Neural cell (in vitro differentiated cells): ENCODE data around the gene AMH. TPM values are rescaled to one million over a fixed set of nuclear protein-coding genes. Genes with fewer than 3 reads are reported as not detected.

Experiments
- H2AFZ ChIP-seq: fragments of 200-600, 300-800 bp; sonication (generic), shearing (Covaris generic); 2 replicates; pipeline ENCODE4 v1.6.0; 2014; ENCODE audit warnings: low read depth, mild to moderate bottlenecking, antibody characterized with exemption, low read length, moderate library complexity
- H3F3A ChIP-seq: fragments of 200-600 bp; shearing (Covaris generic); 2 replicates; pipeline ENCODE4 v1.6.1; 2016; ENCODE audit warnings: mild to moderate bottlenecking, moderate library complexity, mixed read lengths, antibody characterized with exemption, low read length; ENCODE audit not compliant: insufficient read depth, poor library complexity, severe bottlenecking
- H3K27ac ChIP-seq: fragments of 200-600, 300-800 bp; sonication (generic), shearing (Covaris generic); 2 replicates; pipeline ENCODE4 v1.5.1; 2014; ENCODE audit warnings: mild to moderate bottlenecking, low read length, moderate library complexity
- H3K27me3 ChIP-seq: fragments of 300-800, 200-600 bp; sonication (generic), shearing (Covaris generic); 2 replicates; pipeline ENCODE4 v1.6.0; 2014; ENCODE audit warnings: mild to moderate bottlenecking, low read depth, low read length, moderate library complexity; ENCODE audit not compliant: insufficient read depth
- H3K36me3 ChIP-seq: fragments of 300-800, 200-600 bp; sonication (generic), shearing (Covaris generic); 2 replicates; pipeline ENCODE4 v1.5.1; 2014; ENCODE audit warnings: mild to moderate bottlenecking, antibody characterized with exemption, low read length, moderate library complexity; ENCODE audit not compliant: insufficient read depth
- H3K4me2 ChIP-seq: fragments of 300-800, 200-600 bp; sonication (generic), shearing (Covaris generic); 2 replicates; pipeline ENCODE4 v1.6.0; 2014; ENCODE audit warnings: mild to moderate bottlenecking, low read length
- H3K4me3 ChIP-seq: fragments of 300-800, 200-600 bp; sonication (generic), shearing (Covaris generic); 2 replicates; pipeline ENCODE4 v1.5.1; 2014; ENCODE audit warnings: mild to moderate bottlenecking, low read length, moderate library complexity
- H3K79me2 ChIP-seq: fragments of 200-600 bp; shearing (Covaris generic); replicated peaks from 2 replicates; pipeline ENCODE4 v1.6.0; 2014; ENCODE audit warnings: mild to moderate bottlenecking, low read length, moderate library complexity; ENCODE audit not compliant: insufficient read depth
- H3K9ac ChIP-seq: fragments of 300-800, 200-600 bp; sonication (generic), shearing (Covaris generic); 2 replicates; pipeline ENCODE4 v1.6.1; 2016; ENCODE audit warnings: mild to moderate bottlenecking, low read length, mixed read lengths
- H3K9me2 ChIP-seq: fragments of 200-600 bp; shearing (Covaris generic); 2 replicates; pipeline ENCODE4 v1.6.1; 2016; ENCODE audit warnings: mild to moderate bottlenecking, low read length, mixed read lengths; ENCODE audit not compliant: insufficient read depth
- H3K9me3 ChIP-seq: fragments of 200-600, 300-800 bp; sonication (generic), shearing (Covaris generic); 2 replicates; pipeline ENCODE4 v1.6.1; 2016; ENCODE audit warnings: mild to moderate bottlenecking, mixed run types, low read length, moderate library complexity, mixed read lengths
- H4K20me1 ChIP-seq: fragments of 200-600 bp; shearing (Covaris generic); 2 replicates; pipeline ENCODE4 v1.6.1; 2016; ENCODE audit warnings: mild to moderate bottlenecking, mixed run types; ENCODE audit not compliant: insufficient read depth
- EP300 ChIP-seq: fragments of 450-650 bp; conservative IDR thresholded peaks from 2 replicates; pipeline ENCODE4 v1.6.1; 2014; ENCODE audit warnings: antibody characterized with exemption, mild to moderate bottlenecking, moderate library complexity; ENCODE audit not compliant: poor library complexity, severe bottlenecking
- EZH2 ChIP-seq: fragments of 200-600, 300-800 bp; shearing (Covaris generic), sonication (generic); IDR thresholded peaks from 2 replicates; pipeline ENCODE4 v1.6.1; 2014; ENCODE audit warnings: antibody characterized with exemption, low read length, borderline replicate concordance, mild to moderate bottlenecking; ENCODE audit not compliant: insufficient read depth, poor library complexity, severe bottlenecking
- MXI1 ChIP-seq: fragments of 450-650 bp; conservative IDR thresholded peaks from 2 replicates; pipeline ENCODE4 v1.6.1; 2014; ENCODE audit warnings: antibody characterized with exemption, mild to moderate bottlenecking; ENCODE audit not compliant: poor library complexity, severe bottlenecking
- POLR2AphosphoS5 ChIP-seq: IDR thresholded peaks from 2 replicates; pipeline ENCODE4 v1.6.1; 2012
- RAD21 ChIP-seq: fragments of 450-650 bp; conservative IDR thresholded peaks from 2 replicates; pipeline ENCODE4 v1.6.1; 2014; ENCODE audit warnings: antibody characterized with exemption, mild to moderate bottlenecking, moderate library complexity
- SMC3 ChIP-seq: fragments of 450-650 bp; conservative IDR thresholded peaks from 2 replicates; pipeline ENCODE4 v1.6.1; 2014; ENCODE audit warnings: antibody characterized with exemption, mild to moderate bottlenecking, moderate library complexity; ENCODE audit not compliant: poor library complexity
- TAF1 ChIP-seq: IDR thresholded peaks from 2 replicates; pipeline ENCODE4 v1.6.1; 2012; ENCODE audit warnings: low read depth
- polyA plus RNA-seq: library from polyadenylated mRNA; depleted of rRNA; stranded (reverse); fragments of >200 nt; gene quantifications from 2 replicates; pipeline ENCODE4 v1.2.3, GENCODE V29; 2014
- TF ChIP-seq, protein P1 (sequence below): IDR thresholded peaks from 2 replicates; pipeline ENCODE4 v1.6.1; 2012; ENCODE audit warnings: borderline replicate concordance
- TF ChIP-seq, protein P2 (sequence below): fragments of 450-650 bp; IDR thresholded peaks from 2 replicates; pipeline ENCODE4 v1.5.1; 2014; ENCODE audit warnings: antibody characterized with exemption, mild to moderate bottlenecking, moderate library complexity; ENCODE audit not compliant: poor library complexity, severe bottlenecking

The AMH gene
- polyA plus RNA-seq, 1 donor from 2014 or later, result 57.5 TPM

DNA sequence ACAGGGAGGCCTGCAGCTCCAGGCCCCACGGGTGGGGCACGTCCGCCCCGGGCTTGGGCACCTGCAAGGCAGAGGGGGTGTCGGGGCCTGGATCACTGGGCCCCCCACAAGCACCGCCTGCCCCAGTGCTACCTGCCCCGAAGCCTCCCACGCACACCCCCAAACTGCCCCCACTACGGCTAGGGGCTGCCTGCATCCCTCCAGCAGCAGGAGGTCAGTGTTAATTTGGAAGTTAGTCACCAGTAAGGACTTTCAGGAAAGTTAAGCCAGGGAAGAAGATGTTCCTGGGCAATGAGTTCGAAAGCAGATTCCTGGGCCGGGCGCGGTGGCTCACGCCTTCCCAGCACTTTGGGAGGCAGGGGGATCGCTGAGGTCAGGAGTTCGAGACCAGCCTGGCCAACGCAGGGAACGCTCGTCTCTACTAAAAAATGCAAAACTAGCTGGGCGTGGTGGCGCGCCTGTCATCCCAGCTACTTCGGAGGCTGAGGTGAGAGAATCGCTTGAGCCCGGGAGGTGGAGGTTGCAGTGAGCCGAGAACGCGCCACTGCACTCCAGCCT lies 27.4 kb downstream of the AMH start:
- Histone ChIP-seq H3K4me3 (no peak overlapping the region), H3F3A (peaks cover 4% of the 10 kb centered on the region), H3K79me2 (peaks cover 25% of the 10 kb centered on the region), H3K27ac (no peak overlapping the region), H4K20me1 (peaks cover 23% of the 10 kb centered on the region), H2AFZ (no peak overlapping the region), H3K9me2 (no peaks in the 10 kb centered on the region), H3K4me2 (no peak overlapping the region), H3K9ac (no peak overlapping the region), H3K27me3 (no peaks in the 10 kb centered on the region), H3K9me3 (no peaks in the 10 kb centered on the region), H3K36me3 (no peaks in the 10 kb centered on the region)
- TF ChIP-seq MXI1 (no peak), EZH2 (no peak), POLR2AphosphoS5 (no peak), SMC3 (no peak)
- TF ChIP-seq, protein P1, sequence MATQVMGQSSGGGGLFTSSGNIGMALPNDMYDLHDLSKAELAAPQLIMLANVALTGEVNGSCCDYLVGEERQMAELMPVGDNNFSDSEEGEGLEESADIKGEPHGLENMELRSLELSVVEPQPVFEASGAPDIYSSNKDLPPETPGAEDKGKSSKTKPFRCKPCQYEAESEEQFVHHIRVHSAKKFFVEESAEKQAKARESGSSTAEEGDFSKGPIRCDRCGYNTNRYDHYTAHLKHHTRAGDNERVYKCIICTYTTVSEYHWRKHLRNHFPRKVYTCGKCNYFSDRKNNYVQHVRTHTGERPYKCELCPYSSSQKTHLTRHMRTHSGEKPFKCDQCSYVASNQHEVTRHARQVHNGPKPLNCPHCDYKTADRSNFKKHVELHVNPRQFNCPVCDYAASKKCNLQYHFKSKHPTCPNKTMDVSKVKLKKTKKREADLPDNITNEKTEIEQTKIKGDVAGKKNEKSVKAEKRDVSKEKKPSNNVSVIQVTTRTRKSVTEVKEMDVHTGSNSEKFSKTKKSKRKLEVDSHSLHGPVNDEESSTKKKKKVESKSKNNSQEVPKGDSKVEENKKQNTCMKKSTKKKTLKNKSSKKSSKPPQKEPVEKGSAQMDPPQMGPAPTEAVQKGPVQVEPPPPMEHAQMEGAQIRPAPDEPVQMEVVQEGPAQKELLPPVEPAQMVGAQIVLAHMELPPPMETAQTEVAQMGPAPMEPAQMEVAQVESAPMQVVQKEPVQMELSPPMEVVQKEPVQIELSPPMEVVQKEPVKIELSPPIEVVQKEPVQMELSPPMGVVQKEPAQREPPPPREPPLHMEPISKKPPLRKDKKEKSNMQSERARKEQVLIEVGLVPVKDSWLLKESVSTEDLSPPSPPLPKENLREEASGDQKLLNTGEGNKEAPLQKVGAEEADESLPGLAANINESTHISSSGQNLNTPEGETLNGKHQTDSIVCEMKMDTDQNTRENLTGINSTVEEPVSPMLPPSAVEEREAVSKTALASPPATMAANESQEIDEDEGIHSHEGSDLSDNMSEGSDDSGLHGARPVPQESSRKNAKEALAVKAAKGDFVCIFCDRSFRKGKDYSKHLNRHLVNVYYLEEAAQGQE, result no peak
- TF ChIP-seq, protein P2, sequence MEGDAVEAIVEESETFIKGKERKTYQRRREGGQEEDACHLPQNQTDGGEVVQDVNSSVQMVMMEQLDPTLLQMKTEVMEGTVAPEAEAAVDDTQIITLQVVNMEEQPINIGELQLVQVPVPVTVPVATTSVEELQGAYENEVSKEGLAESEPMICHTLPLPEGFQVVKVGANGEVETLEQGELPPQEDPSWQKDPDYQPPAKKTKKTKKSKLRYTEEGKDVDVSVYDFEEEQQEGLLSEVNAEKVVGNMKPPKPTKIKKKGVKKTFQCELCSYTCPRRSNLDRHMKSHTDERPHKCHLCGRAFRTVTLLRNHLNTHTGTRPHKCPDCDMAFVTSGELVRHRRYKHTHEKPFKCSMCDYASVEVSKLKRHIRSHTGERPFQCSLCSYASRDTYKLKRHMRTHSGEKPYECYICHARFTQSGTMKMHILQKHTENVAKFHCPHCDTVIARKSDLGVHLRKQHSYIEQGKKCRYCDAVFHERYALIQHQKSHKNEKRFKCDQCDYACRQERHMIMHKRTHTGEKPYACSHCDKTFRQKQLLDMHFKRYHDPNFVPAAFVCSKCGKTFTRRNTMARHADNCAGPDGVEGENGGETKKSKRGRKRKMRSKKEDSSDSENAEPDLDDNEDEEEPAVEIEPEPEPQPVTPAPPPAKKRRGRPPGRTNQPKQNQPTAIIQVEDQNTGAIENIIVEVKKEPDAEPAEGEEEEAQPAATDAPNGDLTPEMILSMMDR, result no peak

- no peak for TF ChIP-seq RAD21
- Histone ChIP-seq H3F3A (peaks cover 4% of the 10 kb centered on the region), H3K9me3 (no peaks in the 10 kb centered on the region), H3K79me2 (peaks cover 21% of the 10 kb centered on the region), H3K36me3 (no peaks in the 10 kb centered on the region), H3K9ac (no peak overlapping the region), H3K27ac (no peak overlapping the region), H3K4me2 (no peak overlapping the region), H2AFZ (no peak overlapping the region), H3K9me2 (no peaks in the 10 kb centered on the region), H4K20me1 (peaks cover 18% of the 10 kb centered on the region), H3K27me3 (peaks cover 5% of the 10 kb centered on the region), H3K4me3 (no peak overlapping the region)
Measured at GRCh38 chr19:2277138-2277537, 28.0 kb downstream of the AMH start.

DNA sequence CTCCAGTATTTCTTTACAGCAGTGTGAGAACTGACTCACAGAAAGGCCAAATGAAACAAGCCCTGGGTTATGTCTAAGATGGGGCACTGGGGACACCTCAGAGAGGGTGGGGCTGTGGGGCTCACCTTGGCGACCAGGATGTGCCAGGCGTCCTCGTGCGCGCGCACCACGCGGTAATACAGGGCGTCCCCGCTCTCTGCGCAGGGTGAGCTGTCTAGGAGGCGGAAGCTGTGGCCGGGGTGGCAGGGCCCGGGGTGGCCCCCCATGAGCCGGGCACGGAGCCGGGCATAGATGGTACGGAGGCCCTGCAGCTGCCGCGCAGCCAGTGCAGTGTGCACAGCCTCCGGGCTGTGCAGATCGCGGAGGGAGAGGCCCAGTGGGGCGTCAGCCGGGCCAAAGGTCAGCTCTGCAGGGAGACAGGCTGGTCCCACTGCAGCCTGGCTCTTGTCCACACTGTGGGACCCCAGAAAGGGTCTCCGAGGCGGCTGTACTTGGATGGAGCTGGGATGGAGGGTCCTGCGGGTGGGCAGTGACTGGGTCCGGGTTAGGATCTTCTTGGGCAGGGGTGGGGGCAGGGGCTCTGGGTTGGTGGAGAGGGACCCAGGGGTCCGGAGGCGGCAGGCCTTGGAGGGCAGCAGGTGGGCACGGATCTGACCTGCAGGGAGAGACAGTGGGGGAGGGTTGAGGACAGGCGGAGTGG lies 29.5 kb downstream of the AMH start:
- H3K9me3 ChIP-seq, result no peaks in the 10 kb centered on the region
- no peak overlapping the region for H3K4me3 ChIP-seq
- peaks cover 8% of the 10 kb centered on the region for H3K79me2 ChIP-seq
- no peak overlapping the region for H2AFZ ChIP-seq
- H3F3A ChIP-seq, result no peaks in the 10 kb centered on the region
- no peaks in the 10 kb centered on the region for H3K36me3 ChIP-seq
- no peaks in the 10 kb centered on the region for H3K9me2 ChIP-seq
- H3K27ac ChIP-seq, result no peak overlapping the region
- H3K9ac ChIP-seq, result no peak overlapping the region
- peaks cover 4% of the 10 kb centered on the region for H4K20me1 ChIP-seq
- TF ChIP-seq, protein P2, result no peak
- TF ChIP-seq POLR2AphosphoS5, result no peak
- no peak for TF ChIP-seq EZH2
- no peak for TF ChIP-seq SMC3
- TF ChIP-seq RAD21, result no peak
- no peak for TF ChIP-seq MXI1
- TF ChIP-seq TAF1, result no peak
- no peak for TF ChIP-seq EP300
- TF ChIP-seq, protein P1, result no peak
- no peak overlapping the region for H3K4me2 ChIP-seq
- peaks cover 14% of the 10 kb centered on the region for H3K27me3 ChIP-seq
